HG03103 (cell line): ENCODE data around the gene RTCB.

Experiments
- ATAC-seq: cut with Tn5 transposase; IDR thresholded peaks from one replicate; pipeline ENCODE4 v1.9.1; 2021; ENCODE audit warnings: low read depth; ENCODE audit not compliant: unreplicated experiment

The RTCB gene

DNA sequence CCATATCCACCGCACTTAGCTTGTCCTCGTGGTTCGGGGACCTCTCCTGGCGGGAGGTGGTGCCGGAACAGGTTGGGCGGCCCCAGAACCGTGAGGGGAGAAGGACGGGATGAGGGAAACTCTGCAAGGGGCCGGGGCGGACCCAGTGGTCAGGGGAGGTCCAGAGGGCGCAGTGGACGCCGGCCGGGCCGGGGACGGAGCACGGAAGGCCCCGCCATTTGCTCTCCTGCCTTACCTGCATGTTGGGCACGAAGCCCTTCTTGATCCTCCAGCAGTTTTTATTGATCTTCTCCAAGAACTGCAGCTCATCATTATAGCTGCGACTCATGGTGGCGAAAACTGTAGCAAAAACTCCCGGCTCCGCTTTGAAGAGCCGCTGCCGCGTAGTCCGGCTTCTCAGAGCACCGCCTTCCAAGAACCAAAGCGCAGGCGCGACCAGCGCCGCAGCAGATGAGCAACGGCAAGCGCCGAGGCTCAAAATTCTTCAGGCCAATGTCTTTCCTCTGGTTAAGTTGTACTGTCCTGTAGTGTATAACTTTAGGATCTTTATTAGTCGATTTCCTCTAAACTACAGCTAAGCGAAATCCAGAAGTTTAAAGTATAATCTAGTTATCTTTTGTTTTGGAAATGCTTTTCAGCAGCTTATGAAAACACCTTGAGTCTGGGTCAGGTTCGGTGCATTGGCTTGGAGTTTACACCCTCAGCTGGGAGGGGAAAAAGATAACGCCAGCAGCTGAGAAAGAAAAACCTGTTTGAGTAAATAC, at the start of gene RTCB:
Gene RTCB (minus strand): TSS at position 419 of the 764 bp plus-strand sequence. CDS start 91 bp downstream, at position 328.
- no peak for ATAC-seq

DNA sequence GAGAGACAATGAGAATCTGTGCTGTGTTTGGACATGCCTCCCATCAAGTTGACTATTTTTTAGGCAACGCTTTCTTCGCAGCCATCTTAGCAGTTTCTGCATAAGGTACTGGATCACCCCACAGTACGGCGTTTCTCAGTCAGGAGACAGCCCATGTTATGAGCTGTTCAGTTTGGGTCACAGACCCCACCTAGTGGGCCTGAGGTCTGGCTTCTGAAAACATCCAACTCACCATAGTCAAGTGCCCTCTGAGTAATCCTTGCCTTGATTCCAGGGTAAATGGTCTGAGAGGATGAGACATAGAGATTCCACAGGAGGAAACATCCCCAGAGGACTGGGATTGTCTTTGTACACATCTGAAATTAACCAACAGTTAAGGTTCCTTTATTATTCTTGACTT, 45.0 kb upstream of the RTCB start:
- ATAC-seq = no peak

DNA sequence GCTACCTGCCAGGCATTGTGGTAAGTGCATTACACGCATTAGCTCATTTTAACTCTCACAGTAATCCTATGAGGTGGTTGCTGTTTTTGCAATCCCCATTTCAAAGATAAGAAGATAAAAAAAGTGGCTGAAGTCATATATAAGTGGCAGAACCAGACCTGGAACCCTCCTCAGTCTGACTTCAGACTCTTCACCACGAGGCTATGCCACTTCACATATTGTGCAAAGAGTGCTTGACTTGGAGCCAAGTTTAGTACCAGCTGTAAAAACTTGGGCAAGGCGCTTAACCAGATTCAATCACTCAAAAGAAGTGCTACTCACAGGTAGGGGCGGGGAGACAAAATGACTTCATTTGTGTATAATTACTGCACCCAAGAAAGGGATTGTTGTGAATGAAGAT, 36.9 kb upstream of the RTCB start:
- ATAC-seq = no peak

DNA sequence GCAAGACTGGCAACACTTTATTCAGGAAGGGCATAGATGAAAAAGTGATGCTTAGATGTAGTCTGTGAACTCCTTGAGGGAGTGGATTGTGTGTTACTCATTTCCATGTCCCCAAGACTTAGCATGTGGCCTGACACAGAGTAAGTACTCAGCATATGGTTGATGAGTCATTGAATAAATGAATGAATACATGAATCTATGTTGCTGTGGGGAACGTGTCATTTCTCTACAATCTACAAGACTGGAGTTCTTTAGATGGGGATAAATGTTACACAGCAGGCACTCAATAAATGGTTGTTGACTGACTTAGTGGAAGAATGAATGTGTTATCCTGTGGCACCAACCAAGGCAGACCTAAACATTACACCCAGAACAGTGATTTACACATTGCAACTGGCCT, 34.3 kb upstream of the RTCB start:
- no peak for ATAC-seq

DNA sequence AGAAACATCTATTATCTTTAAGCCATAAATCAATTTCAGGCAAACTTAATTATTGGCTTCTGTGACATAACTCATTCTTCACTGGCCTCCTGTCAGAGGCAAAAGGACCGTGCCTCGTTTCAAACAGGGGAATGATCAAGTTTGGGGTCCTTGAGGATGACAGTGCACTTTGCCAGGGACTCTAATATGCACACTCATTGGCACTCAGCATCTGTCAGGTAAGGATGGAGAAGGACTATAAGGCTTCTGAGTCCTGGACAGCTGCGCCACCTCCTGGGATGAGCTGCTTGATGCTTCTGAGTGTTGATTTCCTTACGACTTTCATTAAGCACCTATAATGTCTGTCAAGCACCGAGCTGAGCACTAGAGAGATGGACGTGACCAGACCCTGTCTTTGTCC, 32.0 kb upstream of the RTCB start:
- no peak for ATAC-seq

DNA sequence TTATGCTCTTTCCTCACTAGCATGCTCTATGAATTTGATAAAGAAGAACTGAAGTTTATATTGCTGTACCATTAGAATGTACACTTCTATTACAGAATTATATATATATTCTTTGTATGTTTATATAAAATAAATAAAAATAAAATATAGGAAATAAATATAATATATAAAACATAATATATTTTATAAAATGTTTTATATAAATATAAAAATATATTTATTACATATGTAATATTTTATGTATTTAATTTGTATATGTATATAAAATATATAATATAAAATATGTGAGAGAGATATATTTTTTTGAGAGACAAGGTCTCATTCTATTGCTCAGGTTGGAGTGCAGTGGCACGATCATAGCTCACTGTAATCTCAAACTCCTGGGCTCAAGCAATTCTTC, 18.3 kb upstream of the RTCB start:
- ATAC-seq = no peak

DNA sequence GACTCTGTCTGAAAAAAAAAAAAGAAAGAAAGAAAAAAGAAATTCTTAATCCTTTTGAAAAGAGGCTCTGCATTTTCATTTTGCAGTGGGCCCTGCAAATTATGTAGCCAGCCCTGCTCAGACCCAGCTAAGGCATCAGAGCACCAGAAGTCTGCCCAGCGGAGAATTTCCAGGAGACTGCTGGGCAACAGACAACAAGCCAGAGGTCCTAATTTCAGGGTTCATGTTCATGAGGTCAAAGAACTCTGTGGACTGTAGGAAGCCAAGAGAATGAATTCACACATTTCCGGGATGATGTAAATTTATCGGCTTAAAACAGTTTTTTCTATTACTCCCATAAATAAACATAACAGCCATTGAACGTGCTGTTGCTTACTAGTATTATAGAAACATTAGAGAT, 14.8 kb upstream of the RTCB start:
- no peak for ATAC-seq

DNA sequence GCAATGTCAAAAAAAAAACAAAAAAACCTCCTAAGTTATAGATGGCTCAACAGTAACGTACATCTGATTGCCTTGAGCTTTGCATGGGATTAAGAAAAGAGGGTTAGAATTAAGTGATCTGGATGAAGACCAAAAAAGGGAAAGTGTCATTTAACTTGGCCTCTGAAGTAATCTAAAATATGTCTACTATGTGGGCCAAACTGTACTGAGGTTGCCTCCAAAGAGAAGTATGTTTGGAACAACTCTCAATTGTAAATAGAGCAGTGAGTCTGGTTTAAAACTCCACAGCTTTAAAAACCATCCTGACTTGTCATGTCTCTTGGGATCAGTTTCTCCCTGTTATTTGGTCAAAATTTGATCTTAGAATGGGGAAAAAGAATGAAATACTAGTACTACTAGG, 11.6 kb upstream of the RTCB start:
- ATAC-seq = no peak

DNA sequence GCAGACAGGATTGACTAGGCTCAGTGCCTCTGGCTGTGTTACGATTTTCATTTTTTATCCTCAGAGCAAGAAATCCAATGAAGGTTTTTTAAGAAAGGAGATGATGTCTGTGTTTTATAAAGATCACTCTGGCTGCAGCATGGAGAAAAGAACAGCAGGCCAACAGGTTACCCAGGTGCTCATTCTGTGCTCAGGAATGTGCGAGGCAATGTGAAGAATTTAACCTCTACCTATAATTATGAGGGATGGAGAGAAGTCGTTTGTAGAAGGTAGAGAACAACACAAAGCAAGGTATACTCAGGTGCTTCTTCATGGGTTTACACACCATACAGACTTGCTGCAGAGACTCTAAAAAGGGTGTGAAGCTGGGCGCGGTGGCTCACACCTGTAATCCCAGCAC, 10.0 kb upstream of the RTCB start:
- ATAC-seq = no peak

DNA sequence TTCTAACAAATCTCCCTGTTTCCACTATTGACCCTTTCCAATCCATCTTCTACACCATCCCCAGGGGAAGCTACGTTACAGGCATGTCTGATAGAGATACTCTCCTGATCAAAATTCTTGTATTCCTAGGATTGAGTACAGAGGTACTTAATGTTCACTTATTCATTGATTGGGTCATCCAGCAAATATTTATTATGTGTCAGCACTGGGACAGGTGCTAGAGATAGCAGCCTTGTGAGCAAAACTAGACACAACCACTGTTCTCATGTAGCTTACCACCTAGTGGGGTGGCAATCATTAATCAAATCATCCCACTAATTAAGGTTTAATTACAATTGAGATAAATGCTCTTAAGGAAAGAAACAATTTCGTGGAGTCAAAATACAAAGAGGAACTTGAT, 9.4 kb upstream of the RTCB start:
- ATAC-seq = no peak

DNA sequence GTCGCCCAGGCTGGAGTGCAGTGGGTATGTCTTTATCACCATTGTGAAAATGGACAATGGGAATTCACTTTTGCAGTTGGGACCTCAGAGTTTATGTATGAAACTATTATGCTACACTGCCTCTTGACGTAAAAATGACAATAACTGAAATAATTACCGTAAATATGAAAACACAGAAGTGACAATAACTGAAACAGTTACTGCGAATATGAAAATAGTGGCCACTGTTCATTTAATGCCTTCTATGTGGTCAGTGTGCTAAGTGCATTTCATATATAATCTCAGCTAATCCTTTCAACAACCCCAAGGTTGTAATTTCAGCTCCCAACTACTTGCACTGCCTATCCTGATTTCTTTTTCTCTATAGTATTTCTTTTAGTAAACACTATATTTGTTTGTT, 5.9 kb upstream of the RTCB start:
- ATAC-seq = no peak

DNA sequence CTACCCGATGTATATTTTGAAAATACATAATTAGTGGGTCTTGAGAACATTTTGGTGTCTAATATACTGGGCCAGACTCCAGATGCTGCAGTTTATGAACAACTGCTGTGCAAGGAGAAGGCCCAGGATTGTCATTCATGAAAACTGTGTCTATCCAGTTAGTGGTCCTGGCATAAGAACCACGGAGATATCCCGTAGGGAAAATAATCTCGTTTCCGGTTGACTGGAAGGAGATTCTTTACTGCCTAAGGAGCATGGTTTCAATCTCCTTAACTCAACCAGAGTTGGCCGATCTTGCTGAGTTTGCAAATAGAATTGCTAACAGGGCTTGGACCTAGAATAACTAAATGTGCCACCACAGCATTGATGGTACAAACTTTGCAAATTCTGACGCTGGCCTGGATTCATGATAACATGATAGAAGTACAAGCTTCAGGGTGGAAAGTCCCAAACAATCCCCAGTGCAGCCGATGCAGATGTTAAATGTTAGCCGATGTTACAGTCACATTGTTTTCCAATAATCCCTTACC, 4.6 kb upstream of the RTCB start:
- ATAC-seq = no peak

DNA sequence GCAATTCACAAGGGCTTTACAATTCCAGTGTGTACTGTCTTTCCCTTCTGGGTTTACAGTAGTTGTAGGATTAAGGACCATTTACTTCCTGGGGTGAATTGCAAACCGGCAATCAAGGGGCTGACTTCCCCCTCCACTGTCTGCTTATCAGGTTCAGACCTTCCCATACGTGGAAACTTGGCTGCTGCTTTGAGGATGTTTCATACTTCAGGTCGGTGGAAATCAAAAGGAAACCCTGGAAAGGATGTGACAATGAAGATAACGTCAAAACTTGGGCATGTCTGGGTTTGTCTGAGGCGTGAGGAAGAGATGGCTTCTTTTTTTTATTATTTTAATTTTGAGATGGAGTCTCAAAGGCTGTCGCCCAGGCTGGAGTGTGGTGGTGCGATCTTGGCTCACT, 2.1 kb upstream of the RTCB start:
- no peak for ATAC-seq

DNA sequence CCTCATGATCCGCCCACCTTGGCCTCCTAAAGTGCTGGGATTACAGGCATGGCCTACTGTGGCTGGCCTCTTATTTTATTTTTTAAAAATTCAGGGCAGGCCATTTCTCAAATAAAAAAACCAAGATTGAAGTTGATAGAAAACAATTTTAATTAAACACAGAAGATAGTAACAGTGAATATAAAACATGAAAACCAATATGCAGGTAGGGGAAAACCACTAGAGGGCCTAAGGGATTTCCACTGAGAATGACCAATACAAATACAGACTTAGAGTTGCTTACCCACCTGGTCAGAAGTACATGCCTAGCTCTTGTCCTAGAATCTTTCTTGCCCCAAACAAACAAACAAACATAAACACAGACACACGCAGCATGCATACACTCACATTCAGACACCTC, 1.7 kb upstream of the RTCB start:
- ATAC-seq = no peak

DNA sequence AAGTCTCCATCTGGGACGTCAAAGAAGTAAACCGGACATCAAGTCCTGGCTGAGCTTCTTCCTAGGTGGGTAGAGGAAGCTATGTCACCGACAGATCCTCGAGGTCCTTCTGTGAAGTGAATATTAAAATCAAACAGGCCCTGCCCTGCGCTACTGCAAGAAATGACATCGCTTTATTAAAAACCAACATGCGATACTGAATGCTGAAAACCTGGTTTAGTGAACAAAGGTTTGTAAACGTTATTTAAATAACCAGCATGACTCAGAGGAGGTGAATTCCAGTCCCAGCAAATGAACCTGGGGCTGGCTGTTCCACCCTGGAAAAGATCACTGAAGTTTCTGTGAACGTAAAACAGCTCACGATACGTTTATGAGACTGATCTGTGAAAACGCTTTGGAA, 645 bp downstream of the RTCB start:
- no peak for ATAC-seq

DNA sequence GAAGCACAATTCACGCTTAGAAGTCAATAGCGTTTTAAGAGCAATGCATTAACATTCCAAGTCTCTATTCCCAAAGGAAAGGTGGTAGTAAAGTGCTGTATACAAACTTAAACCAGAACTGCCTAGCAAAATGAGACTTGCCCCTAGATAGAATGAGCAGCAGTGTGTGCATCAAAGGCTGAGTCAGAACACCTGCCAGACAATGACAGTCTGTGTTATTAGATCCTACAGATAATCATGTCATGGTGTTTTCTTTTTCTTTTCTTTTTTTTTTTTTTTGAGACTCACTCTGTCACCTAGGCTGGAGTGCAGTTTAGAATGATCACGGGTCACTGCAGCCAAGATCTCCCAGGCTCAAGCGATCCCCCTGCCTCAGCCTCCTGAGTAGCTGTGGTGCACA, 1.6 kb downstream of the RTCB start:
- no peak for ATAC-seq

DNA sequence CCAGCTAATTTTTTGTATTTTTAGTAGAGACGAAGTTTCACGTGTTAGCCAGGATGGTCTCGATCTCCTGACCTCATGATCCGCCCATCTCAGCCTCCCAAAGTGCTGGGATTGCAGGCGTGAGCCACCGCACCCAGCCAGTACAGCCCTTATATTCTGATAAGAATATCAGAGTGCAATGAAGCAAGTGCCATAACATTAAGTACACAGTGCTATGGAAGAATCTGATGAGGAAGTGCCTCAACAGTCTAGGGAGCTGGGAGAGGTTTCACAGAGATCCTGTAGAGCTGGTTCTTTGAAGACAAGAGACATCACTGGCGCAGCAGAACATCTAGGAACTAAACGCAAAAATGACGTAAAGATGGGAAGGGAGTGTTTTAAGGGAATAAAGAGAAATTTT, 2.1 kb downstream of the RTCB start:
- no peak for ATAC-seq

DNA sequence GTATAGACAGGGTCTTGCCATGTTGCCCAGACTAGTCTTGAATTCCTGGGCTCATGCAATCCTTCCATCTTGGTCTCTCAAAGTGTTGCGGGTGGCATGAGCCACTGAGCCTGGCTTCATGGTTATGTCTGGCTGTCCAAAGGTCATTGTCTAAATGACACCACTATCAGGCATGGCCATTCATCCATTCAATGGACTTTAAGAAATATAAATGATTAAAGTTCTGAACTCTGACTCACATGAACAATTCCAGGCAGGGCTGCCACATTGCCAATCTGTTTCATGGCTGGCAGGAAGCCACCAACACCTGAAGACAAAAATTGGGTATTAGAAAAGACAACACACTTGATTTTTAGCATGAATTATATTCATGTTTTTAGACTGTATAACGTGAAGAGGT, 4.1 kb downstream of the RTCB start:
- ATAC-seq = no peak

DNA sequence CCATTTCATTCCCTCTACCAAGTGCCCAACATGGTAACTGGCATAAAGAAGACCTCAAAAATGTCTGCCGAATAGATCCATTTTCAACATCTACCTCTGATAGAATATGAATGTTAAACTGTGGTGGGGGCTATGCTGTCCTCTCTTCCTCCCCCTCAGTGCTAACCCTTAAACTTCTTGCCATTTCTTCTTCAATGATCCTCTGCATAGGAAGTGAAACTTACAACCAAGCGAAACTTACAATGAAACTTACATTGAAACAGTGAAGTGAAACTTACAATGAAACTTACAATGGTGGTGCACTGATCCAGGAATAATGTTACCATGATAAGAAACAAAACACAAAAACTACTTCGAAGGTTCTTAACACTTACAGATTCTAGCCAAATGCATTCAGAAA, 4.7 kb downstream of the RTCB start:
- no peak for ATAC-seq

DNA sequence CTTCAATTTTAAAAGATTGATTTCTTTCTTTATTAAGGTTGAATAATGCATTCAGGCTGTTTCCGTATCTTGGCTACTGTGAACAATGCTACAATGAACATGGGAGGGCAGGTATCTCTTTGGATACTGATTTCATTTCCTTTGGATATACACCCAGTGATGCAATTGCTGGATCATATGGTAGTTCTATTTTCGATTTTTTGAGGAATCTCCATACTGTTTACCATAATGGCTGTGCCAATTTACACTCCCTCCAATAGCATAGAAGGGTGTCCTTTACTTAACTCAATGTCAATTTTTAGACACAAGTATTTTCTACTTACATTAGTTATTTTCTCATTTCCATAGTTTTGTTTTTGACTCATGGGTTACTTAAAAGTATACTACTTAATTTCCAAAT, 8.0 kb downstream of the RTCB start:
- no peak for ATAC-seq

DNA sequence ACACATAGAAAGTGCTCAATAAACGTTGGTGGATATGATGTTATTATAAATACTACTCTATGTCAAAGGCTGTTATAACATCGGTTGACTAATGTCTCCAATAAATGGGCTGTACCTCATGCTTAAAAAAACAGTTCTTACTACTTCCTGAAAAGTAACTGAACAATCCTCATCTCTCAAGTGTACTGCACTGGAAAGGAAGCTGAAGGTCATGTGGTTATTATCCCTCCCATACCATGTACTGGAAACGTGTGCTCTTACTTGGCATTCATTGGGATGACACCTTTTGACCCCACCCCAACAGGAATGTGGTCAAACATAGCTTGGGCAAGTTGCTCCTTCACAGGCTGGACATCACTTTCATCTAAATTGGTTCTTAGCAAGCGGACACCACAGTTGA, 10.6 kb downstream of the RTCB start:
- no peak for ATAC-seq

DNA sequence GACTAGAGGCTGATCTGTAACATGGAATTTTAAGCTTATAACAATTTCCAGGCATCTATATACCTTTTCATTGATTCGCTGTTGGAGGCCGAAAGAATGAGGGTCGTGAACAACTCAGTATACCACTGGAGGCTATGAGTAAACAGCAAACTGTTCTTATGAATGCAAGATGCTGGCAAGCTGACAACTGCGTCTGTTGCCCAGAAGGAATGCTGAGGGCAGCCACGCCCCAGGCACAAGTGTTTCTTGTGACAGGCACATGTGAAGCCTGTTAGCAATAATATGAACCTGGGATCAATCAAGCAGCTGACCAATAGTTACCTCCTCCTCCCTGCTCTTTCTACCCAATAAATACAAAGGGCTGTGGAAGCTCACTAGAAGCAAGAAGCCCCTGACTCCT, 15.3 kb downstream of the RTCB start:
- ATAC-seq = no peak

DNA sequence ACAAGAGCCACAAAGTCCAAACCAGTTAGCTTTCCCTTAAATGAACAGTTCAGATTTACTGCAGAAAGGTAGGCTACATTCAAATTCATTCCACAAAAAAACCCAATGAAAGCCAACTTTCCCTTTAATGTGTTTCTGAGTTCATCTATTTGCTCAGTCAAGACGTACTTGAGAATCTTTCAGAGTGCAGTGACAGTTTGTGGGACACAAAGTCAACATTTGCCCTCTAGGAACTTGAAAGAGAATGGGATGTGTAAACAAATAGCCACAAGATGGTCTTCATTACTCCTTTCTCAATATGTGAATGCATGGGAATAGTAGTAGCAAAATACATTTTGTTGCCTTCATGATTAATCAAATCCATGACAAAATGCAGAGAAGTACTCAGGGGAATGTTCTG, 15.8 kb downstream of the RTCB start:
- ATAC-seq = no peak
